Stimulated activated CD4-positive, alpha-beta T cell treated with anti-CD3 and anti-CD28 coated beads, TNF-alpha, amount 100 ng/mL, for 24 hours (primary cell): ENCODE results near the gene GOPC.

Source experiments
- DNase-seq, 3 experiments: peaks; one replicate each; pipeline ENCODE4 v3.0.0-alpha.2; 2020; ENCODE audit warnings: low read depth in 3 of 3

GOPC gene

GRCh38 chr6:117595099-117595923, 7.0 kb downstream of the GOPC start:
- DNase-seq = no peak

- DNase-seq = no peak
These were observed 9.1 kb downstream of the GOPC start for GRCh38 chr6:117592983-117593759.

GRCh38 chr6:117591405-117591804, 10.9 kb downstream of the GOPC start:
- DNase-seq = no peak

- DNase-seq = no peak
These were observed 11.9 kb downstream of the GOPC start for GRCh38 chr6:117590447-117590846.

GRCh38 chr6:117585647-117586046, 16.7 kb downstream of the GOPC start:
- DNase-seq = no peak

- no peak for DNase-seq
These were observed 28.1 kb downstream of the GOPC start for GRCh38 chr6:117574198-117574597.

- DNase-seq = no peak
These were observed 29.2 kb downstream of the GOPC start for GRCh38 chr6:117573006-117573680.

GRCh38 chr6:117568831-117569410, 33.4 kb downstream of the GOPC start:
- DNase-seq = no peak

- DNase-seq = no peak
These were observed 34.1 kb downstream of the GOPC start for GRCh38 chr6:117568247-117568646.

- DNase-seq = no peak
These were observed 37.6 kb downstream of the GOPC start for GRCh38 chr6:117564681-117565080.

GRCh38 chr6:117561128-117561527, 41.2 kb downstream of the GOPC start:
- no peak for DNase-seq

- no peak for DNase-seq
These were observed 43.0 kb downstream of the GOPC start for GRCh38 chr6:117559299-117559698.

- DNase-seq = no peak
These were observed 43.5 kb downstream of the GOPC start for GRCh38 chr6:117558818-117559217.

- DNase-seq = no peak
These were observed 44.4 kb downstream of the GOPC start for GRCh38 chr6:117557951-117558350.

- DNase-seq = peak in 2 of 3 experiments; percentile 32 to 47
These were observed 46.3 kb downstream of the GOPC start for GRCh38 chr6:117555882-117556498.

GRCh38 chr6:117555262-117555849, 47.0 kb downstream of the GOPC start:
- no peak for DNase-seq

GRCh38 chr6:117553142-117553541, 49.2 kb downstream of the GOPC start:
- DNase-seq = no peak

GRCh38 chr6:117552618-117553017, 49.7 kb downstream of the GOPC start:
- DNase-seq = no peak

- no peak for DNase-seq
These were observed 51.6 kb downstream of the GOPC start for GRCh38 chr6:117550618-117551242.

GRCh38 chr6:117550078-117550600, 52.2 kb downstream of the GOPC start:
- no peak for DNase-seq

- no peak for DNase-seq
These were observed 52.7 kb downstream of the GOPC start for GRCh38 chr6:117549611-117550010.
